ENCODE measurements around the gene KLHL14. TPM values are rescaled to one million over a fixed set of nuclear protein-coding genes. Genes with fewer than 3 reads are reported as not detected.
"Not testable (repeated sequence)": the region's sequence is repeated elsewhere in the genome, so short reads cannot be mapped to it uniquely, and the experiment has no call there.

KLHL14 gene
- total RNA-seq, 6 donors from 2014 or later = 0.20 to 0.49 (median 0.44) TPM; not detected in 3

DNA sequence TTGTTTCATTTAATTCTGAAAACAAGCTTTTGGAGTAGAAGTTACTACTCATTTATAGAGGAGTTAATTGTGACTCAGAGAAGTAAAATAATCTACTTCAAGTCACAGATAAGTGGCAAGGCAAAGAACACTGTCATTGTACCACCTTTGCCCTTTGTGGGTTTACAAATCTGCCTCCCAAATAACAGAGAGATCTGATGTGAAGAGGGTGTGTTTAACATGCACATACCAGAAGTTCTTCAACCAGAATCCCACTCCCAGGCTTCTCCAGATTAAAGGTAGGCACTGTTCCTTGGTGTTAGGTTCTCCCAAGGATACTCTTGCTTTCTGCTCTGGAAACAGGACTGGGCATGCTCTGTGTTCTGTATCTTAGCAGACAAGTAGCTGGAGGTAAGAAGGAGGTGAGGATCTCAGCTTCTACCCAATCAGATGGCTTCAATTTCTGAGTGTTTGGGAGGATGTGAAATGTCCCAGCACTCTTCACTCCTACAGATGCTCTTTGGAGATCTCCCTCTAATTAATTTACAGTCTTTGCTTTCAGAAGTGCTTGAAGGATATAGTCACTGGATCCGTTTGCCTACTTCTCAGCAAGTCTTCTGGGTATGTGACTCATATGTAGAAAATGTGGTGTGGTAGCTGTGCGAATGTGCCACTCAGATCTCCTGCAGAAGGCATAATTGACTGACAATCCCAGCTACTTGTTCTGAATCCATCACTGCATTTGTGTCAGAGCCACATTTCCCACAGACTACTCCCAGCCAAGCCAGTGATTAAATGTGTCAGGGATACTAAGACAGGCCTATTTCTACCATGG is 111.1 kb downstream of the KLHL14 start:
- TF ChIP-seq, protein P1, sequence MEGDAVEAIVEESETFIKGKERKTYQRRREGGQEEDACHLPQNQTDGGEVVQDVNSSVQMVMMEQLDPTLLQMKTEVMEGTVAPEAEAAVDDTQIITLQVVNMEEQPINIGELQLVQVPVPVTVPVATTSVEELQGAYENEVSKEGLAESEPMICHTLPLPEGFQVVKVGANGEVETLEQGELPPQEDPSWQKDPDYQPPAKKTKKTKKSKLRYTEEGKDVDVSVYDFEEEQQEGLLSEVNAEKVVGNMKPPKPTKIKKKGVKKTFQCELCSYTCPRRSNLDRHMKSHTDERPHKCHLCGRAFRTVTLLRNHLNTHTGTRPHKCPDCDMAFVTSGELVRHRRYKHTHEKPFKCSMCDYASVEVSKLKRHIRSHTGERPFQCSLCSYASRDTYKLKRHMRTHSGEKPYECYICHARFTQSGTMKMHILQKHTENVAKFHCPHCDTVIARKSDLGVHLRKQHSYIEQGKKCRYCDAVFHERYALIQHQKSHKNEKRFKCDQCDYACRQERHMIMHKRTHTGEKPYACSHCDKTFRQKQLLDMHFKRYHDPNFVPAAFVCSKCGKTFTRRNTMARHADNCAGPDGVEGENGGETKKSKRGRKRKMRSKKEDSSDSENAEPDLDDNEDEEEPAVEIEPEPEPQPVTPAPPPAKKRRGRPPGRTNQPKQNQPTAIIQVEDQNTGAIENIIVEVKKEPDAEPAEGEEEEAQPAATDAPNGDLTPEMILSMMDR (IDR thresholded peaks at IDR 0.05) = no peak
- TF ChIP-seq POLR2A (IDR thresholded peaks at IDR 0.05) (no peak), POLR2AphosphoS5 (IDR thresholded peaks at IDR 0.05) (no peak), EP300 (IDR thresholded peaks at IDR 0.05) (no peak)

DNA sequence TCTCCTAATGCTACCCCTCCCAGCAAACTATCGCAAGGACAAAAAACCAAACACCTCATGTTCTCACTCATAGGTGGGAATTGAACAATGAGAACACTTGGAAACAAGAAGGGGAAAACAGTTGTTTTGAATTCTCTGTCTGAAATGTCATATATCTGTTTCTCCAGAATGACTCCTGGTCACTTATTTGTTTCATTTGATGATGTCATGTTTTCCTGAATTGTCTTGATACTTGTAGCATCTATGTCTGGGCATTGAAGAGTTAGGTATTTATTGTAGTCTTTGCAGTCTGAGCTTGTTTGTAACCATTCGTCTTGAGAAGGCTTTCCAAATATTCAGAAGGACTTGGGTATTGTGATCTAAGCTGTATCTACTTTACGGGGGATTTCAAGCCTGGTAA is 118.3 kb downstream of the KLHL14 start:
- H3K9me3 ChIP-seq; DNase-seq; H3K4me3 ChIP-seq; H3K4me1 ChIP-seq; H3K36me3 ChIP-seq; H3K27me3 ChIP-seq; ATAC-seq (ENCODE audit: low FRiP score in 2 of 2); H3K27ac ChIP-seq: not testable (repeated sequence)
- WGBS, 2 donors = 92 to 98% methylated on average over 3 of the region's 3 CpGs

More for the DNA sequence above, 111.1 kb downstream of the KLHL14 start:
- Histone ChIP-seq H3K27ac (no peak overlapping the region), H3K36me3 (no peaks in the 10 kb centered on the region), H3K4me3 (no peak overlapping the region), H3K4me1 (no peaks in the 10 kb centered on the region), H3K9me3 (no peaks in the 10 kb centered on the region), H3K27me3 (no peaks in the 10 kb centered on the region)
- 53 to 85% methylated on average over 2 of the region's 2 CpGs for WGBS, 2 donors
- DNase-seq (no peak), ATAC-seq (ENCODE audit: low FRiP score in 2 of 2) (no peak)

DNA sequence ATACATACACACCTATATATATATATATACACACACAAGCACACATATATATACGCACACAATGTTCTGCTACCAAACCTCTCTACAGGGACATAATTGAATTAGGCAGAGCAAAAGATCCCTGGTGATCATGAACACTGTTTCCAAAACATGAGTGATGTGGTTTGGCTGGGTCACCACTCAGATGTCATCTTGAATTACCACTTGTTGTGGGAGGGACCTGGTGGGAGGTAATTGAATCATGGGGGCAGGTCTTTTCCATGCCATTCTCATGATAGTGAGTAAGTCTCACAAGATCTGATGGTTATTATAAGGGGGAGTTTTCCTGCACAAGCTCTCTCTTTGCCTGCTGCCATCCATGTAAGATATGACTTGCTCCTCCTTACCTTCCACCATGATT is 135.2 kb downstream of the KLHL14 start:
- not testable (repeated sequence) for H3K4me3 ChIP-seq; ATAC-seq (ENCODE audit: low FRiP score in 2 of 2); H3K4me1 ChIP-seq; H3K36me3 ChIP-seq; H3K27me3 ChIP-seq; H3K27ac ChIP-seq; H3K9me3 ChIP-seq; DNase-seq
- 79 to 84% methylated on average over 1 of the region's 1 CpG for WGBS, 2 donors

DNA sequence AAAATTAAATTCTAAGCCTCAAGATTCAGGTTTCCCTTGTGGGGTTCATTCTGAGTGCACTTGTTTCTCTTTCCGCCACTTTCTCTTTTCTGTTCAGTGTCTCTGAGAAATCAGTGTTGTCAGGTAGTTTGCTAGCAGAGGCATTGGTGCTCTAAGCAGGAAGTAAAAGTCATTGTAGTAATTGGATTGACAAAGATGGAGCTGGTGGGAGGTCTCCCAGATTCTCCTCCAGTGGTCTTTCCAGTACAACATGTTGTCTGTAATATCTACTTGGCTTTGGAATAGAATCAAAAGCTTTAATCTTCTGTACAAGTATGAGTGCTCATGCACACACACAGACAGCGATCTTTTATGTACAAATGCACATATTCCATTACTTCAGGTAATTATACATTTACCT is 135.6 kb downstream of the KLHL14 start:
- WGBS, 2 donors = 87 to 91% methylated on average over 2 of the region's 2 CpGs
- H3K4me1 ChIP-seq = no peaks in the 10 kb centered on the region
- H3K36me3 ChIP-seq = no peaks in the 10 kb centered on the region
- DNase-seq (no peak), ATAC-seq (ENCODE audit: low FRiP score in 2 of 2) (no peak)
- no peak for TF ChIP-seq EP300 (IDR thresholded peaks at IDR 0.05)
- TF ChIP-seq, protein P1 (IDR thresholded peaks at IDR 0.05) = no peak
- TF ChIP-seq POLR2AphosphoS5 (IDR thresholded peaks at IDR 0.05) = no peak
- TF ChIP-seq POLR2A (IDR thresholded peaks at IDR 0.05) = no peak
- no peak overlapping the region for H3K4me3 ChIP-seq
- H3K27ac ChIP-seq = no peak overlapping the region
- no peaks in the 10 kb centered on the region for H3K27me3 ChIP-seq
- no peaks in the 10 kb centered on the region for H3K9me3 ChIP-seq

DNA sequence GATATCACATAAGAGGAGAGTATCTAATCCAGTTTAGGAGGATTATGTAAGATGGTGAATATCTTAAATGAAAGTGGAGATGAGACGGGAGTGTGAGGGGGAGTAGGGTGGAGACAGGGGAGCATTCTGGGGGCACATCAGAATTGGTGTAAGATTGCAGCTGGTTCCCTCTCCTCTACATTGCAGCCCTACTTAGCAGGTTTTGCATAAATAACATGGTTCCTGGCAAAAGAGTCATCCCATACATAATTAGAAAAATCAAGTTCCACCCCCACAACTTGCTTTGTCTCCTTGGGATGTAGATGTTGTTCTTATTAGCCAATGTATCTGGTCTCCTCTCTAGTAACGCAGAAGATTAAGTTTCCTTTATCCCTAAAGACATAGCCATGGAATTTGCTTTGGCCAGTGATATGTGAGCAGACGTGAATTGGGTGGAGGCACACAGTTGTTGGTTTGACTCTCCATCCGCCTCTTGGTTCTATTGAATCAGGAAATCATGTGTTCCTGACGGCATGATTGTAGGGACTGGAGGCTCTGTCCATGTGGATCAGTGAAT is 137.9 kb downstream of the KLHL14 start:
- 87 to 93% methylated on average over 5 of the region's 5 CpGs for WGBS, 2 donors
- TF ChIP-seq POLR2AphosphoS5 (IDR thresholded peaks at IDR 0.05) (no peak), POLR2A (IDR thresholded peaks at IDR 0.05) (no peak), EP300 (IDR thresholded peaks at IDR 0.05) (no peak)
- TF ChIP-seq, protein P1 (IDR thresholded peaks at IDR 0.05) = no peak
- H3K36me3 ChIP-seq = no peaks in the 10 kb centered on the region
- H3K27ac ChIP-seq = no peak overlapping the region
- DNase-seq (no peak), ATAC-seq (ENCODE audit: low FRiP score in 2 of 2) (no peak)
- no peaks in the 10 kb centered on the region for H3K4me1 ChIP-seq
- no peaks in the 10 kb centered on the region for H3K9me3 ChIP-seq
- H3K4me3 ChIP-seq = no peak overlapping the region
- H3K27me3 ChIP-seq = no peaks in the 10 kb centered on the region
